HL-60 (cell line): ENCODE results near the gene OSM.

ENCODE experiments used
- DNase-seq, 2 experiments: peaks; one replicate each; pipeline ENCODE4 v3.0.0-alpha.2; 2010 to 2020; ENCODE audit warnings: low read depth in 1 of 2, low spot score in 1 of 2
- H3K27ac ChIP-seq: fragments of 250-450 bp; sonication (Bioruptor Pico); replicated peaks from 2 replicates; pipeline ENCODE4 v1.5.1; 2020; ENCODE audit warnings: mild to moderate bottlenecking, moderate library complexity
- H3K27me3 ChIP-seq: fragments of 250-450 bp; sonication (Bioruptor Pico); 2 replicates; pipeline ENCODE4 v1.5.1; 2021; ENCODE audit warnings: mild to moderate bottlenecking, moderate library complexity; ENCODE audit not compliant: insufficient read depth, poor library complexity, severe bottlenecking
- H3K4me3 ChIP-seq: replicated peaks from 2 replicates; pipeline ENCODE4 v1.5.1; 2011; ENCODE audit warnings: mild to moderate bottlenecking, control low read depth, low read length; ENCODE audit not compliant: insufficient read depth
- CTCF ChIP-seq: IDR thresholded peaks from one replicate; pipeline ENCODE4 v1.5.1; 2011; ENCODE audit warnings: low read length, control low read depth, inconsistent platforms; ENCODE audit not compliant: insufficient read depth
- GABPA ChIP-seq: IDR thresholded peaks from 2 replicates; pipeline ENCODE4 v1.6.1; 2012; ENCODE audit warnings: low read depth
- POLR2AphosphoS5 ChIP-seq: IDR thresholded peaks from 2 replicates; pipeline ENCODE4 v1.6.1; 2012; ENCODE audit warnings: low read depth
- REST ChIP-seq: IDR thresholded peaks from 2 replicates; pipeline ENCODE4 v1.6.1; 2012; ENCODE audit warnings: low read depth; ENCODE audit not compliant: insufficient replicate concordance
- SPI1 ChIP-seq: IDR thresholded peaks from 2 replicates; pipeline ENCODE4 v1.6.1; 2012; ENCODE audit warnings: low read depth, mild to moderate bottlenecking, borderline replicate concordance

The OSM gene

GRCh38 chr22:30225220-30225927 lies 41.3 kb downstream of the OSM start:
- TF ChIP-seq SPI1 (no peak), GABPA (no peak), REST (no peak), POLR2AphosphoS5 (no peak), CTCF (no peak)
- H3K27ac ChIP-seq, result no peak overlapping the region
- no peak for DNase-seq
- peaks cover 16% of the 10 kb centered on the region for H3K27me3 ChIP-seq
- no peak overlapping the region for H3K4me3 ChIP-seq

GRCh38 chr22:30224161-30224857 lies 42.3 kb downstream of the OSM start:
- no peak for DNase-seq
- Histone ChIP-seq H3K27me3 (peaks cover 16% of the 10 kb centered on the region), H3K27ac (no peak overlapping the region), H3K4me3 (no peak overlapping the region)
- TF ChIP-seq POLR2AphosphoS5 (no peak), CTCF (no peak)

GRCh38 chr22:30223303-30223702 lies 43.3 kb downstream of the OSM start:
- H3K27ac ChIP-seq, result no peak overlapping the region
- no peak overlapping the region for H3K4me3 ChIP-seq
- no peak for DNase-seq
- TF ChIP-seq REST, result no peak
- H3K27me3 ChIP-seq, result peaks cover 13% of the 10 kb centered on the region

DNA sequence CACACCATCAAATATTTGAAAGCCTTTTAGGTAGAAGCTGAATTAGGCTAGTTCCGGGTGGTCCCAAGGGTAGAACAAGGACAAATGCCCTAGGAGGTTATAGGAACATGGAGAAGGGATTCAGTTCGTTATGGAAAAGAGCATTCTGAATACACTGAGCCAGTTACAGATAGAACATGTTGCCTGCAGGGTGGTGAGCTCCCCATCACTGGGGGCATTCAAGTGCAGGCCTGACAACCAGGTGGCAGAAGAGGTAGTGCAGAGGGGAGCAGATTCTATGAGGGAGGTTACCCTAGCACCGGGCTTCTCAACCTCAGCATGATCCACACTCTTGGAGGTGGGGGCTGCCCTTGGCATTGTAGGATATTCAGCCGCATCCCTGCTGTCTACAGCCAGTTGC lies 44.3 kb downstream of the OSM start:
- DNase-seq, result no peak

More for the DNA sequence above, 44.3 kb downstream of the OSM start:
- Histone ChIP-seq H3K4me3 (no peak overlapping the region), H3K27me3 (peaks cover 13% of the 10 kb centered on the region), H3K27ac (no peak overlapping the region)
- no peak for TF ChIP-seq SPI1
- TF ChIP-seq CTCF, result no peak
- TF ChIP-seq POLR2AphosphoS5, result no peak
- no peak for TF ChIP-seq REST
- no peak for TF ChIP-seq GABPA
